ENCODE measurements around the gene FAM107B.

Gene FAM107B

GRCh38 chr10:14775656-14776055 lies 959 bp upstream of the FAM107B start:
- no peaks in the 10 kb centered on the region for H3K27me3 ChIP-seq (ENCODE audit: control insufficient read depth, insufficient read depth, low read length)
- H3K4me1 ChIP-seq (ENCODE audit: control insufficient read depth, insufficient read depth, low read length): no peaks in the 10 kb centered on the region
- H3K9me3 ChIP-seq (ENCODE audit: control insufficient read depth, insufficient read depth, low read length): no peaks in the 10 kb centered on the region
- no peak overlapping the region for H3K4me3 ChIP-seq (ENCODE audit: low read depth, low read length)
- H3K9ac ChIP-seq (ENCODE audit: low read depth, low read length): no peak overlapping the region
- no peak overlapping the region for H3K27ac ChIP-seq (ENCODE audit: low read depth, low read length)
- no peaks in the 10 kb centered on the region for H3K36me3 ChIP-seq (ENCODE audit: control insufficient read depth, insufficient read depth, low read length)

GRCh38 chr10:14774214-14774580 lies 500 bp downstream of the FAM107B start:
- no peaks in the 10 kb centered on the region for H3K9me3 ChIP-seq (ENCODE audit: control insufficient read depth, insufficient read depth, low read length)
- H3K27me3 ChIP-seq (ENCODE audit: control insufficient read depth, insufficient read depth, low read length): no peaks in the 10 kb centered on the region
- H3K36me3 ChIP-seq (ENCODE audit: control insufficient read depth, insufficient read depth, low read length): no peaks in the 10 kb centered on the region
- H3K9ac ChIP-seq (ENCODE audit: low read depth, low read length): no peak overlapping the region
- no peaks in the 10 kb centered on the region for H3K4me1 ChIP-seq (ENCODE audit: control insufficient read depth, insufficient read depth, low read length)
- H3K4me3 ChIP-seq (ENCODE audit: low read depth, low read length): no peak overlapping the region
- no peak overlapping the region for H3K27ac ChIP-seq (ENCODE audit: low read depth, low read length)

- no peak overlapping the region for H3K4me3 ChIP-seq (ENCODE audit: low read depth, low read length)
- no peaks in the 10 kb centered on the region for H3K4me1 ChIP-seq (ENCODE audit: control insufficient read depth, insufficient read depth, low read length)
- H3K9me3 ChIP-seq (ENCODE audit: control insufficient read depth, insufficient read depth, low read length): no peaks in the 10 kb centered on the region
- H3K36me3 ChIP-seq (ENCODE audit: control insufficient read depth, insufficient read depth, low read length): no peaks in the 10 kb centered on the region
- no peaks in the 10 kb centered on the region for H3K27me3 ChIP-seq (ENCODE audit: control insufficient read depth, insufficient read depth, low read length)
- H3K9ac ChIP-seq (ENCODE audit: low read depth, low read length): no peak overlapping the region
- no peak overlapping the region for H3K27ac ChIP-seq (ENCODE audit: low read depth, low read length)
Measured at GRCh38 chr10:14773551-14774213, 1.0 kb downstream of the FAM107B start.

- Histone ChIP-seq H3K9ac (ENCODE audit: low read depth, low read length) (no peak overlapping the region), H3K9me3 (ENCODE audit: control insufficient read depth, insufficient read depth, low read length) (no peaks in the 10 kb centered on the region), H3K27me3 (ENCODE audit: control insufficient read depth, insufficient read depth, low read length) (no peaks in the 10 kb centered on the region), H3K4me1 (ENCODE audit: control insufficient read depth, insufficient read depth, low read length) (no peaks in the 10 kb centered on the region), H3K36me3 (ENCODE audit: control insufficient read depth, insufficient read depth, low read length) (no peaks in the 10 kb centered on the region), H3K4me3 (ENCODE audit: low read depth, low read length) (no peak overlapping the region), H3K27ac (ENCODE audit: low read depth, low read length) (no peak overlapping the region)
Measured at GRCh38 chr10:14772399-14772798, 2.3 kb downstream of the FAM107B start.

- H3K9me3 ChIP-seq (ENCODE audit: control insufficient read depth, insufficient read depth, low read length): no peaks in the 10 kb centered on the region
- H3K9ac ChIP-seq (ENCODE audit: low read depth, low read length): no peak overlapping the region
- no peaks in the 10 kb centered on the region for H3K27me3 ChIP-seq (ENCODE audit: control insufficient read depth, insufficient read depth, low read length)
- H3K4me3 ChIP-seq (ENCODE audit: low read depth, low read length): no peak overlapping the region
- no peak overlapping the region for H3K27ac ChIP-seq (ENCODE audit: low read depth, low read length)
- no peaks in the 10 kb centered on the region for H3K4me1 ChIP-seq (ENCODE audit: control insufficient read depth, insufficient read depth, low read length)
- no peaks in the 10 kb centered on the region for H3K36me3 ChIP-seq (ENCODE audit: control insufficient read depth, insufficient read depth, low read length)
Measured at GRCh38 chr10:14770927-14771326, 3.8 kb downstream of the FAM107B start.

DNA sequence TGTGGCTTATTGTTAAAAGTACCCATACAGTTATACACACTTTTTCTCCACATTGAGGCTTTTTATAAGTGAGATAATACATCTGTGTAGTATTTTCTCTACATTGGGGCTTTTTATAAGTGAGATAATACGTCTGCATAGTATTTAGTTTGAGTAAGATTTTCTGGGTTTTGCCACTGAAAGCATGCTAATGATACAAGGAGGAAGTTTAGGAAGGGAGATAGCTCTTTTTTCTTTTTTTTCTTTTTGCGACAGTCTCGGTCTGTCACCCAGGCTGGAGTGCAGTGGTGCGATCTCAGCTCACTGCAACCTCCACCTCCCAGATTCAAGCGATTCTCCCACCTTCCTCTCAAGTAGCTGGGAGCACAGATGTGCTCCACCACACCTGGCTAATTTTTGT lies 13.3 kb downstream of the FAM107B start:
- H3K4me3 ChIP-seq (ENCODE audit: low read depth, low read length): no peak overlapping the region
- no peaks in the 10 kb centered on the region for H3K36me3 ChIP-seq (ENCODE audit: control insufficient read depth, insufficient read depth, low read length)
- H3K9ac ChIP-seq (ENCODE audit: low read depth, low read length): no peak overlapping the region
- H3K4me1 ChIP-seq (ENCODE audit: control insufficient read depth, insufficient read depth, low read length): no peaks in the 10 kb centered on the region
- H3K9me3 ChIP-seq (ENCODE audit: control insufficient read depth, insufficient read depth, low read length): no peaks in the 10 kb centered on the region
- no peak overlapping the region for H3K27ac ChIP-seq (ENCODE audit: low read depth, low read length)
- no peaks in the 10 kb centered on the region for H3K27me3 ChIP-seq (ENCODE audit: control insufficient read depth, insufficient read depth, low read length)

GRCh38 chr10:14758994-14759664 lies 15.6 kb downstream of the FAM107B start:
- Histone ChIP-seq H3K27ac (ENCODE audit: low read depth, low read length) (no peak overlapping the region), H3K36me3 (ENCODE audit: control insufficient read depth, insufficient read depth, low read length) (no peaks in the 10 kb centered on the region), H3K27me3 (ENCODE audit: control insufficient read depth, insufficient read depth, low read length) (no peaks in the 10 kb centered on the region), H3K9me3 (ENCODE audit: control insufficient read depth, insufficient read depth, low read length) (no peaks in the 10 kb centered on the region), H3K4me3 (ENCODE audit: low read depth, low read length) (no peak overlapping the region), H3K4me1 (ENCODE audit: control insufficient read depth, insufficient read depth, low read length) (no peaks in the 10 kb centered on the region), H3K9ac (ENCODE audit: low read depth, low read length) (no peak overlapping the region)

DNA sequence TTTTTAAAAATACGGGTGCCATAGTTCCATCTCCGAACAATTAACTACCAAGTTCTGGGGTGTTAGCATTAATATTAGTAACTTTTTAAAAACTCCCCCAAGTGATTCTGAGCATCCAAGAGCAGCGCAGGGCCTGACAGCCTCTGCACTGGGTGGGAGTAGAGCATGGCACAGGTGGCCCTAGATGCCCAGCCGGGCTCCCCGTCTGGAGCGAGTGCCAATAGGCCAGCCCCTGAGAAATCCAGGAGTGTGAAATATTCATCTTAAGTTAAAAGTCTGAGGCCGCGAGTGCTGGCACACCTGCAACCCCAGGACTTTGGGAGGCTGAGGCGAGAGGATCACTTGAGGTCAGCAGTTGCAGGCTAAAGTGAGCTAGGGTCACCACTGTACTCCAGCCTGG lies 16.2 kb downstream of the FAM107B start:
- no peaks in the 10 kb centered on the region for H3K9me3 ChIP-seq (ENCODE audit: control insufficient read depth, insufficient read depth, low read length)
- no peak overlapping the region for H3K9ac ChIP-seq (ENCODE audit: low read depth, low read length)
- H3K27ac ChIP-seq (ENCODE audit: low read depth, low read length): no peak overlapping the region
- H3K4me1 ChIP-seq (ENCODE audit: control insufficient read depth, insufficient read depth, low read length): no peaks in the 10 kb centered on the region
- H3K4me3 ChIP-seq (ENCODE audit: low read depth, low read length): no peak overlapping the region
- H3K36me3 ChIP-seq (ENCODE audit: control insufficient read depth, insufficient read depth, low read length): no peaks in the 10 kb centered on the region
- H3K27me3 ChIP-seq (ENCODE audit: control insufficient read depth, insufficient read depth, low read length): no peaks in the 10 kb centered on the region

DNA sequence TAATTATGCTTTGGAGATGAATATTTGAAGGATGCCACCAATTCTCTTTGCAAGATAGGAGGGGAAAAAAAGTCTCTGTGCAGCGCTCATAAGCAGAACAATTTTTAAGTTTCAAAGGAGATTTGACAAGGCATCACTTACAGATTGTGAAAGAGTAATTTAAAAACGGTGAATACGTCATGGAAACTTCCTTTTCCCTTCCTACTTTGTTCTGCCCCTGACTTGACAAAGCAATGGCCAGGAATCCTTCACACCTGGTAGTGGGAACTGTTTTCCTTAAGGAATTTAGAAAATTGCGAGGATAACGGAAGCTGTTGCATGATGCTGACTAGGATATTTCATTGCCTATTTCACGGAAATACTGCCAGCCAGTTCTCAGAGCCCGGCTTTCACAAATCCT lies 16.7 kb downstream of the FAM107B start:
- Histone ChIP-seq H3K9ac (ENCODE audit: low read depth, low read length) (no peak overlapping the region), H3K27me3 (ENCODE audit: control insufficient read depth, insufficient read depth, low read length) (no peaks in the 10 kb centered on the region), H3K9me3 (ENCODE audit: control insufficient read depth, insufficient read depth, low read length) (no peaks in the 10 kb centered on the region), H3K4me1 (ENCODE audit: control insufficient read depth, insufficient read depth, low read length) (no peaks in the 10 kb centered on the region), H3K27ac (ENCODE audit: low read depth, low read length) (no peak overlapping the region), H3K36me3 (ENCODE audit: control insufficient read depth, insufficient read depth, low read length) (no peaks in the 10 kb centered on the region), H3K4me3 (ENCODE audit: low read depth, low read length) (no peak overlapping the region)

DNA sequence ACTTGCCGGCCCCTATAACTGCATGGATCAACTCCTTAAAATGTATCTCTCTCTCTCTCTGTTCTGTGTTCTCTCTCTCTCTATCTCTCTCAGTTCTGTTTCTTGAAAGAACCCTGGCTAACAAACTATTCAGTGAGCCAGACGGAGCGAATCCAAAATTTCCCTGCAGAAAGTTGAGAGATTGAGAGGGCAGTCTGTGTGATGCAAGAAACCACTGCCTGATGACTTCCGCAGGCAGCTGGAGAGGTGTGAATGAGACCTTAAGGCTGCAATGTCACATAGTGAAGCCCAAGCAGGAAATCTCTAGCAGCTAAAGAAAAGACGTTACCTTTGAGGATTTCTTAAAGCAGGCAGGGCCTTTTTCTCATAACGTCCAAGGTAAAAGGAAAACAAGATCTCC lies 17.3 kb downstream of the FAM107B start:
- H3K27ac ChIP-seq (ENCODE audit: low read depth, low read length): no peak overlapping the region
- no peaks in the 10 kb centered on the region for H3K36me3 ChIP-seq (ENCODE audit: control insufficient read depth, insufficient read depth, low read length)
- no peak overlapping the region for H3K9ac ChIP-seq (ENCODE audit: low read depth, low read length)
- H3K27me3 ChIP-seq (ENCODE audit: control insufficient read depth, insufficient read depth, low read length): no peaks in the 10 kb centered on the region
- H3K4me3 ChIP-seq (ENCODE audit: low read depth, low read length): no peak overlapping the region
- H3K9me3 ChIP-seq (ENCODE audit: control insufficient read depth, insufficient read depth, low read length): no peaks in the 10 kb centered on the region
- no peaks in the 10 kb centered on the region for H3K4me1 ChIP-seq (ENCODE audit: control insufficient read depth, insufficient read depth, low read length)

GRCh38 chr10:14753441-14753840 lies 21.3 kb downstream of the FAM107B start:
- H3K27me3 ChIP-seq (ENCODE audit: control insufficient read depth, insufficient read depth, low read length): no peaks in the 10 kb centered on the region; the same call in 1 of the 2 replicates
- no peak overlapping the region for H3K4me3 ChIP-seq (ENCODE audit: low read depth, low read length)
- H3K36me3 ChIP-seq (ENCODE audit: control insufficient read depth, insufficient read depth, low read length): no peaks in the 10 kb centered on the region
- no peak overlapping the region for H3K27ac ChIP-seq (ENCODE audit: low read depth, low read length)
- H3K4me1 ChIP-seq (ENCODE audit: control insufficient read depth, insufficient read depth, low read length): peaks cover 4% of the 10 kb centered on the region; the same call in 1 of the 2 replicates
- no peaks in the 10 kb centered on the region for H3K9me3 ChIP-seq (ENCODE audit: control insufficient read depth, insufficient read depth, low read length)
- no peak overlapping the region for H3K9ac ChIP-seq (ENCODE audit: low read depth, low read length)
